Body of pancreas (tissue), 4 donors: ENCODE data around the gene CPLX3.

Source experiments
- POLR2A ChIP-seq, 3 donors: fragments of 450-650 bp; IDR thresholded peaks; one replicate each; pipeline ENCODE4 v1.6.1; 2016; ENCODE audit warnings: antibody characterized with exemption in 3 of 3, mild to moderate bottlenecking in 2 of 3
- TF ChIP-seq, protein P1 (sequence below), 7 experiments: fragments of 450-650 bp in 4 of 7; fragments of 200-600 bp in 3 of 7; sonication (generic) in 3 of 7; IDR thresholded peaks; one replicate each; pipeline ENCODE4 v1.5.1; 2016 to 2019; ENCODE audit warnings: antibody characterized with exemption in 7 of 7

DNA sequence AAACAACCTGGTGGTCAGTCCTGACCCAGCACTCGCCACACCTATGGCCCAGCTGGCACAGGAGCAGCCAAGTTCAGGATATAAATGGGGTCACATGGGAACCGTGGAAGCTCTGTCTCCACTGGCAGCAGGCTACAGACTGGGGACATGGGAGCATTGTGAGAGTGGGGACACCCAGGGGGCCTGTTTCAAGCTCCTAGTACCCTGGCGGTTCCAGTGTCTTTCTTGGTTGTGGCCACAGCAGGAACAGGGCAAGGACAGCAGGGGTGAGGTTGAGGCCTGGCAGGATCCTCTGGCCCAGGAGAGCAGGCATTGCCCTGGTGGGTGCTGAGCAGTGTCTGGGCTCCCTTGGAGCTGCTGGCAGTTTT lies 42.6 kb upstream of the CPLX3 start:
- TF ChIP-seq, protein P1, sequence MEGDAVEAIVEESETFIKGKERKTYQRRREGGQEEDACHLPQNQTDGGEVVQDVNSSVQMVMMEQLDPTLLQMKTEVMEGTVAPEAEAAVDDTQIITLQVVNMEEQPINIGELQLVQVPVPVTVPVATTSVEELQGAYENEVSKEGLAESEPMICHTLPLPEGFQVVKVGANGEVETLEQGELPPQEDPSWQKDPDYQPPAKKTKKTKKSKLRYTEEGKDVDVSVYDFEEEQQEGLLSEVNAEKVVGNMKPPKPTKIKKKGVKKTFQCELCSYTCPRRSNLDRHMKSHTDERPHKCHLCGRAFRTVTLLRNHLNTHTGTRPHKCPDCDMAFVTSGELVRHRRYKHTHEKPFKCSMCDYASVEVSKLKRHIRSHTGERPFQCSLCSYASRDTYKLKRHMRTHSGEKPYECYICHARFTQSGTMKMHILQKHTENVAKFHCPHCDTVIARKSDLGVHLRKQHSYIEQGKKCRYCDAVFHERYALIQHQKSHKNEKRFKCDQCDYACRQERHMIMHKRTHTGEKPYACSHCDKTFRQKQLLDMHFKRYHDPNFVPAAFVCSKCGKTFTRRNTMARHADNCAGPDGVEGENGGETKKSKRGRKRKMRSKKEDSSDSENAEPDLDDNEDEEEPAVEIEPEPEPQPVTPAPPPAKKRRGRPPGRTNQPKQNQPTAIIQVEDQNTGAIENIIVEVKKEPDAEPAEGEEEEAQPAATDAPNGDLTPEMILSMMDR (IDR thresholded peaks at IDR 0.05): no peak
- TF ChIP-seq POLR2A (IDR thresholded peaks at IDR 0.05): no peak
